GM19099 (cell line): ENCODE measurements around the gene DCTPP1.

Source experiments
- POLR2A ChIP-seq: IDR thresholded peaks from 3 replicates; pipeline ENCODE4 v1.6.1; 2011; ENCODE audit warnings: low read depth; ENCODE audit not compliant: insufficient read length; ENCODE audit errors: extremely low read depth

DCTPP1 gene

GRCh38 chr16:30429678-30430427 lies at the start of gene DCTPP1:
DCTPP1 (minus strand) TSS chr16:30430030; CDS start chr16:30429980, 50 bp downstream.
- TF ChIP-seq POLR2A, result peak; percentile 65

- TF ChIP-seq POLR2A, result no peak
These were observed 49.1 kb upstream of the DCTPP1 start for GRCh38 chr16:30478766-30479478.

GRCh38 chr16:30476991-30477390 lies 47.2 kb upstream of the DCTPP1 start:
- no peak for TF ChIP-seq POLR2A

- no peak for TF ChIP-seq POLR2A
These were observed 44.9 kb upstream of the DCTPP1 start for GRCh38 chr16:30474684-30475083.

- TF ChIP-seq POLR2A, result no peak
These were observed 44.2 kb upstream of the DCTPP1 start for GRCh38 chr16:30474074-30474452.

GRCh38 chr16:30473231-30474073 lies 43.6 kb upstream of the DCTPP1 start:
- no peak for TF ChIP-seq POLR2A

- peak; percentile 61 for TF ChIP-seq POLR2A
These were observed 42.6 kb upstream of the DCTPP1 start, which contains the start of gene ITGAL for GRCh38 chr16:30472328-30472942. ITGAL (plus strand) TSS chr16:30472742; CDS start chr16:30472838, 96 bp downstream.

GRCh38 chr16:30470632-30470995 lies 40.8 kb upstream of the DCTPP1 start:
- no peak for TF ChIP-seq POLR2A

- no peak for TF ChIP-seq POLR2A
These were observed 40.3 kb upstream of the DCTPP1 start for GRCh38 chr16:30470170-30470512.

- no peak for TF ChIP-seq POLR2A
These were observed 34.2 kb upstream of the DCTPP1 start for GRCh38 chr16:30464078-30464477.

GRCh38 chr16:30459456-30459855 lies 29.6 kb upstream of the DCTPP1 start:
- TF ChIP-seq POLR2A, result no peak

- TF ChIP-seq POLR2A, result peak; percentile 86
These were observed 28.9 kb upstream of the DCTPP1 start for GRCh38 chr16:30458561-30459394.

GRCh38 chr16:30457743-30458560 lies 28.1 kb upstream of the DCTPP1 start:
- TF ChIP-seq POLR2A, result no peak

- TF ChIP-seq POLR2A, result no peak
These were observed 27.4 kb upstream of the DCTPP1 start for GRCh38 chr16:30457256-30457655.

GRCh38 chr16:30456302-30456701 lies 26.5 kb upstream of the DCTPP1 start:
- no peak for TF ChIP-seq POLR2A
